Karpas-422 (cell line): ENCODE results near the gene FPR1. TPM values are rescaled to one million over a fixed set of nuclear protein-coding genes. Genes with fewer than 3 reads are reported as not detected.
"Not testable (repeated sequence)": the region's sequence is repeated elsewhere in the genome, so short reads cannot be mapped to it uniquely, and the experiment has no call there.

Source experiments
- DNase-seq: peaks from one replicate; pipeline ENCODE4 v3.0.0-alpha.2; 2015
- H2AFZ ChIP-seq: fragments of 200-600 bp; sonication (generic); 2 replicates; pipeline ENCODE4 v1.6.1; 2014; ENCODE audit warnings: antibody characterized with exemption, low read length, mixed read lengths
- H3K27ac ChIP-seq: fragments of 200-600 bp; sonication (generic); 2 replicates; pipeline ENCODE4 v1.5.1; 2014; ENCODE audit warnings: mild to moderate bottlenecking, low read length, moderate library complexity
- H3K27me3 ChIP-seq: fragments of 200-600 bp; sonication (generic); 2 replicates; pipeline ENCODE4 v1.6.1; 2014; ENCODE audit warnings: low read length, mixed read lengths
- H3K36me3 ChIP-seq: fragments of 200-600 bp; sonication (generic); 2 replicates; pipeline ENCODE4 v1.6.1; 2014; ENCODE audit warnings: low read length, mixed read lengths; ENCODE audit not compliant: insufficient read depth
- H3K4me1 ChIP-seq: fragments of 200-600 bp; sonication (generic); 2 replicates; pipeline ENCODE4 v1.6.1; 2014; ENCODE audit warnings: mild to moderate bottlenecking, low read length, mixed read lengths
- H3K4me2 ChIP-seq: fragments of 200-600 bp; sonication (generic); 2 replicates; pipeline ENCODE4 v1.6.1; 2014; ENCODE audit warnings: low read length, low read depth, mild to moderate bottlenecking; ENCODE audit not compliant: poor library complexity, severe bottlenecking
- H3K4me3 ChIP-seq: fragments of 200-600 bp; sonication (generic); 2 replicates; pipeline ENCODE4 v1.5.1; 2014; ENCODE audit warnings: mild to moderate bottlenecking, antibody characterized with exemption, low read length, mixed read lengths
- H3K79me2 ChIP-seq: fragments of 200-600 bp; sonication (generic); 2 replicates; pipeline ENCODE4 v1.6.1; 2014; ENCODE audit warnings: mild to moderate bottlenecking, low read length, mixed read lengths
- H3K9ac ChIP-seq: fragments of 200-600 bp; sonication (generic); 2 replicates; pipeline ENCODE4 v1.6.0; 2014; ENCODE audit warnings: low read length
- H3K9me2 ChIP-seq: fragments of 200-600 bp; sonication (generic), shearing (Covaris generic); replicated peaks from 2 replicates; pipeline ENCODE4 v1.6.0; 2014; ENCODE audit warnings: mild to moderate bottlenecking, low read length, moderate library complexity; ENCODE audit not compliant: insufficient read depth
- H3K9me3 ChIP-seq: fragments of 300-700, 200-600 bp; sonication (generic); 2 replicates; pipeline ENCODE4 v1.6.1; 2014; ENCODE audit warnings: low read length, mixed read lengths
- H4K20me1 ChIP-seq: fragments of 200-600 bp; sonication (generic); 2 replicates; pipeline ENCODE4 v1.6.1; 2014; ENCODE audit warnings: mild to moderate bottlenecking, antibody characterized with exemption, low read length, low read depth; ENCODE audit not compliant: insufficient read depth
- total RNA-seq: library from RNA; depleted of rRNA; stranded (reverse); fragments of >200 nt; shearing (Covaris generic); gene quantifications from 2 replicates; pipeline ENCODE4 v1.2.3, GENCODE V29; 2014; ENCODE audit warnings: low replicate concordance

The FPR1 gene
- total RNA-seq, 1 experiment from 2014 or later = 14.8 TPM

DNA sequence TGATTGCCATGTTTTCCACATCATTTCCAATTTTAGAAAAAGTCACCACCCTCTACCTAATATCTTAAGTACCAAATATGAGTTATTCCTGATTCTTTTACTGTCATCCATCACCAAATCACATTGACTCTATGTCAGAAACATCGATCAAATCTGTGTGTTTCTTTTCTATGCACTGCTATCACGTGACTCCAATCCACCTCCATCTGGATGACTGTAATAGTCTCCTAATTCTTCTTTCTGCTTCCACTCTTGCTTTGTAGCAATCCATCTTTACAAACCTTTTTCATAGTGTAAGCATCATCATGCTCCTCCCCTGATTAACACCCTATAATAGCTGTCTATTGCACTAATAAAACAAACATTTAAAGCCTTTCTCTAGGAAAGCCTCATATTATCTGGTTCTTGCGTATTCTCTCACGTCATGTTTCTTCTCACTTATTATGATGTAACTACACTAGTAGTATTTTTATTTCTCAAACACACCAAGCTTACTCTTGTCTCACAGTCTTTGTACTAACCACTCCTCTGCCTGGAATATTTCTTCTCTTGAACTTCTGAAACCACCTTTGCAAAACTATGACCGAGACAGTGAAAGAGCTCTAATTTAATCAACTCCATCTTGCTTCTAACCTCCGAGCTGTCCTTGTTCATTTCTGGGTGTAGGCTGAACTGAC lies 32.6 kb upstream of the FPR1 start:
- H3K4me1 ChIP-seq = peaks cover 25% of the 10 kb centered on the region
- no peak overlapping the region for H3K4me2 ChIP-seq
- no peaks in the 10 kb centered on the region for H3K9me3 ChIP-seq
- H3K9me2 ChIP-seq = no peaks in the 10 kb centered on the region
- no peak overlapping the region for H3K27ac ChIP-seq
- no peak overlapping the region for H3K9ac ChIP-seq
- H4K20me1 ChIP-seq = no peaks in the 10 kb centered on the region
- no peaks in the 10 kb centered on the region for H3K27me3 ChIP-seq
- H2AFZ ChIP-seq = no peak overlapping the region
- no peaks in the 10 kb centered on the region for H3K79me2 ChIP-seq
- no peak overlapping the region for H3K4me3 ChIP-seq
- no peaks in the 10 kb centered on the region for H3K36me3 ChIP-seq
- no peak for DNase-seq

DNA sequence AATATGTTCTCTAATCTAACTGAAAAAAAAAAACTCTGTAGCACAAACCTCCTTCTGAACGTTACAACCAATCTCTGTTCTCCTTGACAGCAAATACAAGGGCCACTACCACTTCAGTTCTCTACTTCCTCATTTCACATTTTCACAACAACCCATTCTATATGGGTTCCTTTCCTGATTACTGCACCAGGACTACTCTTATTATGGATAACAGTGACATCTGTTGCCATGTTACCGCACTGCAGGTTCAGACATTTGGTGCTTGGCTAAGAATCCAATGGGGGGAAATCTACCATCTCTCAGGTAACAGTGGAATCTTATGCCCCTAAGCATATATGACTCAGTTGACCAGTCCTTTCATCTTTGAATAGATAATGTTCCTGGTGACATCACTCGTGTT lies 31.7 kb upstream of the FPR1 start:
- H3K4me1 ChIP-seq = peaks cover 25% of the 10 kb centered on the region
- no peak overlapping the region for H3K4me3 ChIP-seq
- H3K79me2 ChIP-seq = no peaks in the 10 kb centered on the region
- no peaks in the 10 kb centered on the region for H3K27me3 ChIP-seq
- no peaks in the 10 kb centered on the region for H4K20me1 ChIP-seq
- no peak overlapping the region for H2AFZ ChIP-seq
- H3K4me2 ChIP-seq = no peak overlapping the region
- DNase-seq = peak; percentile 87
- no peaks in the 10 kb centered on the region for H3K9me2 ChIP-seq
- no peaks in the 10 kb centered on the region for H3K9me3 ChIP-seq
- no peak overlapping the region for H3K27ac ChIP-seq
- no peaks in the 10 kb centered on the region for H3K36me3 ChIP-seq
- H3K9ac ChIP-seq = no peak overlapping the region

DNA sequence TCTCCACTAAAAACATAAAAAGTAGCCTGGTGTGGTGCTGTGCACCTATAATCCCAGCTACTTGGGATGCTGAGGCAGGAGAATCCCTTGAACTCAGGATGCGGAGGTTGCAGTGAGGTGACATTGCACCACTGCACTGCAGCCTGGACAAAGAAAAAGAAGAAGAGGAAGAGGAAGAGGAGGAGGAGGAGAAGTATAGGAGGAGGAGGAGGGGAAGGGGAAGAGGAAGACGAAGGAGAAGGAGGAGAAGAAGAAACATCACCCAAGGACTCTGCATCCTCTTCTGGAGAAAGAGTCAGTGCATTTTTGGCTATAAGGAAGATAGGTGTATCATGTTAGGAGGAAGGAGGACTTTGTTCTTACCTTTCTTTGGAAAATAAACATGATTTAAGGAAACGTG lies 30.3 kb upstream of the FPR1 start:
- no peaks in the 10 kb centered on the region for H3K36me3 ChIP-seq
- H3K79me2 ChIP-seq = no peaks in the 10 kb centered on the region
- no peaks in the 10 kb centered on the region for H3K9me2 ChIP-seq
- no peak overlapping the region for H2AFZ ChIP-seq
- no peaks in the 10 kb centered on the region for H3K27me3 ChIP-seq
- H4K20me1 ChIP-seq = no peaks in the 10 kb centered on the region
- no peak overlapping the region for H3K4me3 ChIP-seq
- H3K4me1 ChIP-seq = peaks cover 29% of the 10 kb centered on the region
- no peak overlapping the region for H3K27ac ChIP-seq
- no peak overlapping the region for H3K4me2 ChIP-seq
- no peak for DNase-seq
- no peak overlapping the region for H3K9ac ChIP-seq
- no peaks in the 10 kb centered on the region for H3K9me3 ChIP-seq

DNA sequence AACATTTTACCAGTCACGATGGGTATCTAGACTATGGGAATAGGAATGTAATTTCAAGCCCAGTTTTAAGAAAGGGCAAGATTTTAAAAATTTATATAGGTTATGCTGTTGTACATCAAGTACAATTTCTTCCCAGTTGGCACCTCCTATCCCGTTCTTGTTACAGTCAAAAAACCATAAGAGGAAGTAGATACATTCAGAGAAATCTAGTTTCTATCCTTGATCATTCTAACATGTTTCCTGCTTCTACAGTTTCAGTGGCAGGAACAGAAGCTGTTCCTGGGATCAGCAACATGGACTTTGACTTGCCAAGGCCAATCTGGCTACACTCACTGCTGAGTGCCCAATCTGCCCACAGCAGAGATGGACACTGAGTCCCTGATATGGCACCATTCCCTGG lies 28.6 kb upstream of the FPR1 start:
- H3K9me3 ChIP-seq = no peaks in the 10 kb centered on the region
- no peak for DNase-seq
- H3K4me3 ChIP-seq = no peak overlapping the region
- H2AFZ ChIP-seq = no peak overlapping the region
- no peaks in the 10 kb centered on the region for H3K79me2 ChIP-seq
- no peaks in the 10 kb centered on the region for H3K27me3 ChIP-seq
- H3K4me2 ChIP-seq = no peak overlapping the region
- H3K36me3 ChIP-seq = no peaks in the 10 kb centered on the region
- peaks cover 20% of the 10 kb centered on the region for H3K4me1 ChIP-seq
- no peaks in the 10 kb centered on the region for H4K20me1 ChIP-seq
- H3K9me2 ChIP-seq = no peaks in the 10 kb centered on the region
- H3K27ac ChIP-seq = no peak overlapping the region
- H3K9ac ChIP-seq = no peak overlapping the region

GRCh38 chr19:51779703-51780102 lies 28.0 kb upstream of the FPR1 start:
- Histone ChIP-seq H3K36me3 (no peaks in the 10 kb centered on the region), H3K27me3 (no peaks in the 10 kb centered on the region)
- no peak for DNase-seq

GRCh38 chr19:51779181-51779580 lies 27.5 kb upstream of the FPR1 start:
- Histone ChIP-seq H3K4me1 (peaks cover 10% of the 10 kb centered on the region), H3K9ac (no peak overlapping the region), H3K9me3 (no peaks in the 10 kb centered on the region), H3K9me2 (no peaks in the 10 kb centered on the region), H3K36me3 (no peaks in the 10 kb centered on the region), H3K79me2 (no peaks in the 10 kb centered on the region), H3K4me3 (no peak overlapping the region), H2AFZ (no peak overlapping the region), H3K4me2 (no peak overlapping the region), H3K27me3 (no peaks in the 10 kb centered on the region), H4K20me1 (no peaks in the 10 kb centered on the region), H3K27ac (no peak overlapping the region)
- no peak for DNase-seq

More at GRCh38 chr19:51779703-51780102, 28.0 kb upstream of the FPR1 start:
- Histone ChIP-seq H3K4me1 (peaks cover 14% of the 10 kb centered on the region), H4K20me1 (no peaks in the 10 kb centered on the region), H3K79me2 (no peaks in the 10 kb centered on the region), H3K4me2 (no peak overlapping the region), H3K9me3 (no peaks in the 10 kb centered on the region), H3K27ac (no peak overlapping the region), H3K4me3 (no peak overlapping the region), H2AFZ (no peak overlapping the region), H3K9me2 (no peaks in the 10 kb centered on the region), H3K9ac (no peak overlapping the region)

- DNase-seq = peak; percentile 93
- Histone ChIP-seq H3K4me2 (peak overlapping the region; percentile 33), H3K79me2 (no peaks in the 10 kb centered on the region), H3K9me3 (no peaks in the 10 kb centered on the region), H3K27me3 (no peaks in the 10 kb centered on the region), H3K9me2 (no peaks in the 10 kb centered on the region), H4K20me1 (no peaks in the 10 kb centered on the region), H2AFZ (peak overlapping the region; percentile 49; the same call in 1 of the 2 replicates), H3K36me3 (no peaks in the 10 kb centered on the region), H3K27ac (no peak overlapping the region), H3K9ac (peak overlapping the region; percentile 33; the same call in 1 of the 2 replicates), H3K4me3 (no peak overlapping the region), H3K4me1 (peaks cover 11% of the 10 kb centered on the region)
These were observed 26.1 kb upstream of the FPR1 start for GRCh38 chr19:51777570-51778462.

DNA sequence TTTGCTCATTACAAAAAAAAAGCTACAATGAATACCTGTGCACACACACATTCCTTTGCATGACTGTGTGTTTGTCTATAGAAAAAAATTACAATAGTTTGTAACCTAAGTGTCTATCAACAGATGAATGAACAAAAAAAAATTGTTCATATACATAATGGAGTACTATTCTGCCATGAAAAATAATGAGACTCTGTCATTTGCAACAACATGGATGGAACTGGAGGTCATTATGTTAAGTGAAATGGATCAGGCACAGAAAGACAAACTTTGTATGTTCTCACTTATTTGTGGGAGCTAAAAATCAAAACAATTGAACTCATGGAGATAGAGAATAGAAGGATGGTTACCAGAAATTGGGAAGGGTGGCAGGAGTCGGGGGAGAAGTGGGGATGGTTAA lies 24.9 kb upstream of the FPR1 start:
- not testable (repeated sequence) for DNase-seq, H3K79me2 ChIP-seq, H3K9me2 ChIP-seq

More for the DNA sequence above, 24.9 kb upstream of the FPR1 start:
- not testable (repeated sequence) for H3K27ac ChIP-seq, H4K20me1 ChIP-seq, H3K36me3 ChIP-seq, H3K4me3 ChIP-seq, H3K9me3 ChIP-seq, H2AFZ ChIP-seq, H3K4me2 ChIP-seq, H3K9ac ChIP-seq, H3K27me3 ChIP-seq
- H3K4me1 ChIP-seq = peaks cover 24% of the 10 kb centered on the region
